Left lobe of liver (tissue), 1 donor: ENCODE results near the gene ZNF726. TPM values are rescaled to one million over a fixed set of nuclear protein-coding genes. Genes with fewer than 3 reads are reported as not detected.

Experiments used
- total RNA-seq: library from RNA; stranded (reverse); gene quantifications from one replicate; pipeline ENCODE4 v1.2.1, GENCODE V29; 2021
- donor health status: DM: no; HTN: yes; CAD: no.

The ZNF726 gene
- total RNA-seq, 1 donor from 2014 or later: 0.63 TPM

Other genes starting within 250 kb of the ZNF726 start
- gene ZNF675, start 227.7 kb upstream of the ZNF726 start, total RNA-seq: 1.5 TPM
- gene ZNF681, start 156.0 kb upstream of the ZNF726 start, total RNA-seq: 0.15 TPM
- 5.8 TPM for gene ZNF254, start 172.3 kb downstream of the ZNF726 start, total RNA-seq